HG03521 (cell line): ENCODE measurements around the gene MUC4.
"Not testable (repeated sequence)": the region's sequence is repeated elsewhere in the genome, so short reads cannot be mapped to it uniquely, and the experiment has no call there.

Experiments used
- ATAC-seq: cut with Tn5 transposase; IDR thresholded peaks from one replicate; pipeline ENCODE4 v1.9.1; 2021; ENCODE audit warnings: mild to moderate bottlenecking, moderate library complexity; ENCODE audit not compliant: unreplicated experiment

The MUC4 gene

DNA sequence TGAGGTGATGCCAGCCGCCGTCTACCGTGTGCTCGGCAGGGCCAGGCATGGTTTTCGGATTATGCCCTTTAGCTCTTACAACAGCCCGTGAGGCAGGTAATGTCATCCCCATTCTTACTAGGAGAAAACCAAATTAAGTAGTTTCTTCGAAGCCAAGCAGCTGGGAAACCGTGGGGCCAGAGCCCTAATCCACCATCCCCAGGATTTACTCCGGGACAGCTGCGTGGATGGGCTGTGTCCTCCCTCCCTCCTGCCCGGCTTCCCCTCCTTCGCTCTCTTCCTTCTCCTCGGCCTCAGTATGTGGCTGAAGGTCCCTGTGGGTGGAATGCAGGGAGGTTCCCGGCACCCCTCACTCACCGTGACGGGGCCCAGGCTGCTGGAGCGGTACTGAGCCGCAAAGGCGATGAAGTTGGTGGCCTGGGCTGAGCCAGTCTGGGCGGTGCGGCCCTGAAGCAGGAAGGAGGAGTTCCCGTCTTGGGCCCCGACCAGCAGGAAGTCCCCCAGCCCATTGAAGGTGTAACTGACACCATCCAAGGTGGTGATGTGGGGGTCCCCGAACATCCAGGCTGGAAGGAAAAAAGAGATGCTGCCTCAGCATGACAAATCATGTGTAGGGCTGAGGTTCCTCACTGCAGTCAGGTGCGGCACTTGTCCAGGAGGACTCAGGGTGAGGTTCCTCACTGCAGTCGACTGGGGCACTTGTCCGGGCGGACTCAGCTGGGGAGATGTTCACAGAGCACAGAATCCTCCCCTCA, 48.5 kb downstream of the MUC4 start:
- ATAC-seq: no peak

DNA sequence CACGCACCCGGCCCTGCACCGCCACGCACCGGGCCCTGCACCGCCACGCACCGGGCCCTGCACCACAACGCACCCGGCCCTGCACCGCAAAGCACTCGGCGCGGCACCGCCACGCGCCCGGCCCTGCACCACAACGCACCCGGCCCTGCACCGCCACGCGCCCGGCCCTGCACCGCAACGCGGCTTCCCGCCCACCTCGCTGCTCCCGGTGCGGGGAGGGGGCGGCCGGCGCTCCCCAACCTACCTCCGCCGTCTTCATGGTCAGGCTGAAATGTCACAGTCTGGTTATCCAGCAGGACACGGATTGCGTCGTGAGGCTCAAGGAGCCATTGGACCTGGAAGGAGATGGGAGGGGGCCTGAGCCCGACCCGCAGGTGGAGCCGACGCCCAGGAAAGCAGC, 49.1 kb downstream of the MUC4 start:
- no peak for ATAC-seq

DNA sequence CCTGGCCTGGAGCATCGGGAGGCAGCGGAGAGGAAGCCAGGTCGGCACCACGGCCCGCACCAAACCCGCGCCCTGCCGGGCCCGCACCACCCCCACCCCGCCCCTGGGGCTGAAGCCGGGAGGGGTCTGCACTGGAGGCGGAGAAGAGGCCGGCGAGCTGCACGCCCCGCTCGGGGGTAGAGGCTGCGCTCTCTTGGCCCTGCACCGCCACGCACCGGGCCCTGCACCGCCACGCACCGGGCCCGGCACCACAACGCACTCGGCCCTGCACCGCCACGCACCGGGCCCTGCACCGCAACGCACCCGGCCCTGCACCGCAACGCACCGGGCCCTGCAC, 49.5 kb downstream of the MUC4 start:
- ATAC-seq: no peak

DNA sequence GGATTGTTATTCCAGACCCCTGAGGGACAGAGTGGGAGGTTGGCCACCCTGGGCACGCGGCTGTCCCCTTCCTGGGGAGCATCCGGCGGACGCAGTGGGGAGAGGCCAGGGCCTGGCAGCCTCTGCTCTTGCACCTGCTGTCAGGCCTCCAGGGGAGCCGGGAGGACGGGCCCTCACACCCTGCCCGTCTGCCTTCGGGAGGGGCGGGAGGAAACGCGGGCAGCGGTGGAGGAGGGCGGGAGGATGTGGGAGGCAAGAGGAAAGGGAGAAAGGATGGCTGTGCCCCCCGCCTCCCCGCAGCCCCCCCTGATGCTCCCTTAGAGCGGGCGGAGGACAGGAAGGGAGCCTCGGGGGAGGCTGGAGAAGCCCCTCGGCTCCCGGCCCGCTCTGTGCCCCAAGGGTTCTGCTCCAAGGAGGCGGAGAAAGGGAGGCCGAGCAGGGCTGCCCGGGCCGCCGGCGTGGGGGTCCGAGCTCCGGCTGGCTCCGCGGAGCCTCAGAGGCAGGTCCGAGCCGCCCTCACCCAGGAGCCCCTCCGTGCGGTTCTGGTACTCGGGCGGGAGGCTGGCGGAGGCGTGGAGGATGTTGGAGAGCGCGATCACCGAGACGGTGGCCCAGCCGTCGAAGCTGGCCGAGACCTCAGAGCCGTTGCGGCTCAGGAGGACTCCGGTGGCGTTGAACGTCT, 50.0 kb downstream of the MUC4 start:
- no peak for ATAC-seq

DNA sequence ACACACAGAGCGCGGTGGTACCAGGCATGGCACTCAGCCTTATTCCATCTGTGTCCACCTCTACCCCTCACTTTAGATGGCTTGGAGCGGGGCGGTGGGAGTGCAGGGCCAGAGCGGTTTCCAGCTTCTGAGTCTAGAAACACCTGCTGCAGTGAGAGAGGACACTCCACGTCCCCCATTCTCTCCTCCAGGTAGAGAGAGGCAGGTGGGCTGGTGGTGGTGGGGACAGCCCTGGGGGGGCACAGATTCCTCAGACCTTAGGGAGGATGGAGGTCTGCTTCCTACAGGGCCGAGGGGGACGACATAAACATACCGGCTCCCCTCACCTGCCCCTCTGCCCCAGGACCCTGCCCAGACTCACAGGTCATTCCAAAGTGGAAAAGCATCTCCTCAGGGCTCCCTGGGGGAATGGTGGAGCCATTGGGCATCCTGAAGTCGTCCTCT, 50.6 kb downstream of the MUC4 start:
- no peak for ATAC-seq

DNA sequence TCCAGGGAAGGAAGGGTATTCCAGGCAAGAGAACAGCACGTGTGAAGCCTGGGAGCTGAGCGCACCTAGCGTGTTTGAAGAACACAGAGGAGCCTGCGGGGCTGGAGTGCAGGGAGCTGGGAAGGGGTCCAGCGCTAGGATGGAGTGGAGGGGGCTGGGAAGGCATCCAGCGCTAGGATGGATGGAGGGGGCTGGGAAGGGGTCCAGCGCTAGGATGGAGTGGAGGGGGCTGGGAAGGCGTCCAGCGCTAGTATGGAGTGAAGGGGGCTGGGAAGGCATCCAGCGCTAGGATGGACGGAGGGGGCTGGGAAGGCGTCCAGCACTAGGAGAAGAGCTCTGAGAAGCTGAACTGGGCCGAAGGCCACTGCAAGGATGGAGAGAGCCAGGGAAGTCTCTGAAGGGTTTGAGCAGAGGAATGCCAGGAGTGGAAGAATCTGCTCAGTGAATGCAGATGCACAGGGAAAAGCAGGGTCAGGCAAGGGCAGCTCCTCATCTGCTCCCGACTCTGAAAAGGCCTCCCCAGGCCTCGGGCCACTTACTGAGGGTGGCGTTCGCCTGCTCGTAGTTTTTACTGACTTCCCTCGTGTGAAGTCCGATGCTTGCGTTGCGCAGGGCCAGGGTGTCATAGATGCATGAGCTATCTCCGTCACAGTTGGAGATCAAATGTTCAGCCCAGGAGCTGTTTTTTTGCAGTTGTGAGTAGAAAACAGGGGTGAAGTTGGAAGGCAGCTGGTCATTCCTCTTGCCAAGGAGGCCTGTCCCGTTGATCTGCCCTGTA, 51.2 kb downstream of the MUC4 start:
- ATAC-seq: no peak

DNA sequence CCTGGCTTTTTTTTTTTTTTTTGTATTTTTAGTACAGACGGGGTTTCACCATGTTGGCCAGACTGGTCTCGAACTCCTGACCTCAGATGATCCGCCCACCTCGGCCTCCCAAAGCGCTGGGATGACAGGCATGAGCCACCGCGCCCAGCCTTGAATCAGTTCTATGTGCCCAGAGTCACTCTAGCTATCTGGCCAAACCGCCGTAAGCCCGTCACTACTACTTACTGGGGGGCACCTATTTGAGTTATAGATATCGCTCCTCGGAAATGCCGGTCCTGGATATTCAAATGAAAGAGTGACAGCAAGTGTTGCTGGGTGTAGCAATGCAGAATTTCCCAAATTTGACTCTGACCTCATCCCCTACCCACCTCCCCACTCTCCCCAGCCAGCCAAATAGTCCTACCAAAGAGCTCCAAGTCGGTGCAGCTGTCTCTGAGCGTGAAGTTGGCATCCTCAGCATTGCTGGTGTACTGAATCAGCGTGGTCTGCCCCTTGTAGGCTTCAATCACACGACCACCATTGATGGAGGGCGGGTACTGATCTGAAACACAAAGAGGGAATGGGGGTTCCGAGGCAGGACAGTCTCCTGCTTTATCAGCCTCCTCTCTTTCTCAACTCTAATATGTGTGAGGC, 52.9 kb downstream of the MUC4 start:
- no peak for ATAC-seq

DNA sequence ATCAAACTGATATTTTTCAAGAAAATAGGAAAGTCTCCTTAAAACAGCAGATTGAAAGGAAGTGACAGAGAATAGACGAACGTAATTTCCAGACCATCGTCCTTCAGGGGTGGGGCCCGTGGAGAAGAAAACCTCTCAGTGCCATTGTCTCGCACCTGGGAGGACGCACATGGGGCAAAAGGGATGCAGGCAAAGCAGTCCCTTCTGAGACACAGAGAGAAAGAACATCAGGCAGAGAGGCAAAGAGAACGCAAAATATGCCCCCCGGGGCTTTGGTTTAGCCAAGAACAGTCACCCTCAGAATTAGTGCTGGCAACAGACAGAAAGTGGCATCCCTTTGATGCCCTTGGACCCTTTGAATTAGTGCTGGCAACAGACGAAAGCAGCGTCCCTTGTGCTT, 53.9 kb downstream of the MUC4 start:
- no peak for ATAC-seq

DNA sequence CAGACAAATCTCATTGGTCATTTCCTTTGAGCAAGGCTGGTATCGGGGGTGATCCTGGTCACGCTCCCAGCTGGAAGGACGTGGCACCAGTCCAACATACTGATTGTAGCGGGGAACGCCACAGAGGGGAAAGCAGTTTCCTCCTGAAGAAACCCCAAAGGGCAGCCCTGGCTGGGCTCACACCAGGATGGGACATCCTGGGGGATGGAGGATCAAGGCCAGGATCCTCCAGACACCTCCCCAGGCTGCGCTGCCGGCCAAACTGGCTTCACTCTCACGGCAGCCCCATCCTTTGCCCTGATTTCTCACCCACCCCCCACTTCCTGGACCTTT, 54.3 kb downstream of the MUC4 start:
- ATAC-seq: no peak

DNA sequence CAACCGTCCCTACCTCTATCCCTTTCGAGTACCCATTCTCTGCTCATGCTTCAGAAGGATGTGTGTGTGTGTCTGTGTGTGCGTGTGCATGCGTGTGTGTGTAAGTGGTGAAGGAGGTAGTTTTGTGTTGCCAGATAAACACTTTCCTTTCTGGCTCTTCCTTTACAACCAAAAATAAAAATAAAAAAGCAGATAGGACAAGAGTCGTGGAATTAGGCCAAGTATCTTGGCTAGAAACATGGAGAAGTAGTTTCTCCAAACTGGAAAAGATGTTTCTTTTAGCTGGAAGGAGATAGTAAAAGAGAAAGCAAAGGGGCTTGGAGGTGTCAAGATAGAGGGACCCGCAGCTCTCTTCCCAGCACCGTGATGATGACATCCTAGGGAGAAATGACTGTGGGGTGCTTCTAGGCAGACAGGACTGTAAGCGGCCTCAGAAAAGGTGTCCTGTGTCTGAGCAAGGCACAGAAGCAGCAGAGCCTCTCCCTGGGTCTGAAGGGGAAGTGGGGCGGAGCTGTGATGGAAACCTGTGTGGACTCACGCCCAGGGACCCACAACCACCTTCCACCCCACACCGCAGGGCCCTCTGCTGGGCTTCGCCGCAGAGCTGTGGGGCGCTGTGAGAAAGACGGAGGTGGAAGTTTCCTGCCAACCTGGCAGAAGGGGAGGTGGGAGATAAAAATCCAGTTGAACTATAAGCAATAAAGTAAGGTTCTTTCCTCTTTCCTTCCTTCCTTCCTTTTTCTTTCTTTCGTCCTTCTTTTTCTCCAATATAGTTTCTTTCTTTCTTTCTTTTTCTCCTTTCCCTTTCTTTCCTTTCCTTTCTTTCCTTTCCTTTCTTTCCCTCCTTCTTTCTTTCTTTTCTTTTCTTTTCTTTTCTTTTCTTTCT, 55.7 kb downstream of the MUC4 start:
- no peak for ATAC-seq

DNA sequence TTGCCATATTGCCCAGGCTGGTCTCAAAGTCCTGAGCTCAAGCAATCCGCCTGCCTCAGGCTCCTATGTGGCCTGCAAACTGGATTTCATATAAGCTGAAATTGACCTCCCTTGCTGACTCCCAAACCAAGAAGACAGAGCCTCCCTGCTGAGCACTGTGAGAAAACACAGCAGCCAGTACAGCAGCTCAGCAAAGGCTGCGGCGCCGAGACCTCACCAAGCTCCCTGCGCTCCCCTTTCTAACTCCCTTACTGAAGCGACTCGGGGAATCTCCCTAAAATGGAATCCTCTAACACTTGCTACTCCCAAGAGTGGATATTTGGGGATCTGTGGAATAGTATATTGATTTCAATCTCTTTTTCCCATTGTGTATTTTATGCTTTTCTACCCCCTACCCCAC, 56.3 kb downstream of the MUC4 start:
- ATAC-seq: no peak

DNA sequence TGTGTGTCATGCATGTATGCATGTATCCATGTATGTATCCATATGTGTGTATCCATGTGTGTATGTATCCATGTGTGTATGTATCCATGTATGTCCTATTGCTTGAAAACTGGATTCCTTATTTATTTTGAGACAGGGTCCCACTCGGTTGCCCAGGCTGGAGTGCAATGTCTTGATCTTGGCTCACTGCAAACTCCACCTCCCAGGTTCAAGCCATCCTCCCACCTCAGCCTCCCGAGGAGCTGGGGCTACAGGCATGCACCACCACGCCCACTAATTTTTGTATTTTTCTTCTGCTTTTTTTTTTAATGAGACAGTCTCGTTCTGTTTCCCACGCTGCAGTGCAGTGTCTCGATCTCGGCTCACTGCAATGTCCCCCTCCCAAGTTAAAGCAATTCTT, 56.8 kb downstream of the MUC4 start:
- no peak for ATAC-seq

DNA sequence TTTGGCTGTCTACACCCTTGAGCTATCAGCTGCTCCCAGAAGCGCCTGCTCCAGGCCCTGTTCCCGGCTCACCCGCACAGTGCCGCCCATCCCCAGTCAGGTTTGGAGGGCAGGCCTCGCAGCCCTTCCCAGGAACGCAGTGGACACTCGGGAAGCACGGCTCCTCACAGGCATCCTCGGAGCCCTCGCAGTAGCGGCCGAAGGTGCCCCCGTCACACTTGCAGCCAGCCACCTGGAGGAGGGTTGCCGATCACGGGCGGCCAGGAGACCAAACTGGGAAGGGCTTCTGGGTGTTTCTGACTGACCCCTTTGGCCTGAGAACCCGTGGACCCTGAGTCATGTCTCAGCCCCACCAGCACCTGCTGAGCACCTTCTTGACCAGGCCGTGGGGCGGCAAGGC, 57.6 kb downstream of the MUC4 start:
- no peak for ATAC-seq

DNA sequence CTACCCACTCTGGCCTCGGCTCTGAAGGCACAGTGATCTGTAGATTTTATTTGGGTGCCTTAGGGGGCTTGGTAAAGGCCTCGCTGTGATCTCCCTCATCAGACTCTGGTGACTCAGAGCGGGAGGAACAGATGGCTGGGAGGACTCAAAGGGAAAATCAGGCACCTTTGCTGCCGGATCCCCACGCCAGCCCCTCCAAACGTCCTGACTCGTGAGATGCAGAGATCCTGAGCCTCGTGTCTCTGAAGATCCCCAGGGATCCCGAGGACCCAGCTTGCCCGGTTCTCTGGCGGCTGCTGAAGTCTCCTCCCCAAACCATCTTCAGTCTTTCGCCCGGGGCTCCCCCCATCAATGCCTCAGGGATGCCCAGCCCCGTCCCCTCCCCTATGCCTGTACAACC, 58.1 kb downstream of the MUC4 start:
- ATAC-seq: no peak

DNA sequence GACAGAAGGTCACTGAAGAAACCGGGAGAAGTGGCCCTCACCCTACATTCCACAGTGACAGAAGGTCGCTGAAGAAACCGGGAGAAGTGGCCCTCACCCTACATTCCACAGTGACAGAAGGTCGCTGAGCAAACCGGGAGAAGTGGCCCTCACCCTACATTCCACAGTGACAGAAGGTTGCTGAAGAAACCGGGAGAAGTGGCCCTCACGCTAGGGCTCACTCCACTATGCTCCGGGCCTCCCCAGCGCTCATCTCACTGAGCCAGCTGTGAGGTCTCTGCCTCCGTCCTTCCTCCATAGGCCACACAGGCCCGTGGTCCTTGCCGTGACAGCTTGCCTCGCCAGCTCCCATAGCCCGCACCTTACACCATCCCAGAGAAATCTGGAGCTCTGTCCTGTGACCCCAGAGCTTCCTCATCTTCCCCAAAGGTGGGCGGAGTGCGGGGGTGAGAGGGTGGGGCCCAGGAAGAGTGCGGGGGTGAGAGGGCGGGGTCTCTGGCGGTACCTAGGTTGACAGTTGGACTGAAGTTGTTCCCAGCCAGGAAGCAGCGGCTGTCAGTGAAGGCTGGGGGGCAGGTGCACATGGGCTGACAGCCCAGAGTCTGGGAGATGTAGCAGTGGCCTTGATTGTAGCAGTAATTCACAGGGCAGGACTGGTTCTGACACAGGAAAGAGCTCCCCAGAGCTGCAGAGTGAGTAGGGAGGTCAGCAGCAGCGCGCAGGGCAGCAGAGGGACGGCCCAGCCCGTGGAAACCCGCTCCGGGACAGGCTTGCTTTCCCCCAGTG, 59.0 kb downstream of the MUC4 start:
- ATAC-seq: no peak

DNA sequence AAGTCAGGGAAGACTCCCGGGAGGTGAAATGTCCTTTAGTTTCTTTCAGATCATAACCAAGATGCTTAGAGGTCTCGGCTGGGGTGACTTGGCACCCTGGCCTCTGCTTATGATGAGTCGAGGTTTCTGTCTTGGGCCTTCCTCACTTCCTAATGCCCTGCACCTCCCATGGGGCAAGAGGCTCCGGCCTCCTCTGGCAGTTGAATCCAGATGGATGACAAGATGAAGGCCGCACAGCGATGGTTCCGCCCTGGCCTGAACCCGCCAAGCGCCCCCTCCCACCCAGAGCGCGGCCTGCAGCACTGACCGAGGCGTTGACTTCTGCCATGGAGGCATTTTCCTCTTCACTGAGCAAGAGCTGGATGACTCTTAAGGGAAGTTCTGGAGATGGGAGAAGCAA, 59.7 kb downstream of the MUC4 start:
- no peak for ATAC-seq

DNA sequence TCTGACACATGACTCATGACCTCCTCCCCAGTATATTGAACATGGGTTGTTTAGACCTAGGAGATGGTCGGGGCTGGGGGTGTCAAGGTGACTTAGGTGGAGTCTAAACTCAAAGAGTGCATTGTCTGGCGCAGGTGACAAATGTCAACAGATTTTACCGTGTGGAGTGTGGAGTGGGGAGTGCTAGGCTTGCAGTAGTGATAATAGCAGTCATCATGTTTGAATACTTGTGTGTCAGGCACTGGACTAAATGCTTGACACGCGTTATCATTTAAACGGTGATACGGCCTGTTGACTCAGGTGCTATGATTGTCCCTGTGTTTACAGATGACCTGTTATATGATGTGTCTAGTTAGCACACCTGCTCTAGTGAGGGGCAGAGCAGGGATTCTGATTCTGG, 60.2 kb downstream of the MUC4 start:
- ATAC-seq: no peak

DNA sequence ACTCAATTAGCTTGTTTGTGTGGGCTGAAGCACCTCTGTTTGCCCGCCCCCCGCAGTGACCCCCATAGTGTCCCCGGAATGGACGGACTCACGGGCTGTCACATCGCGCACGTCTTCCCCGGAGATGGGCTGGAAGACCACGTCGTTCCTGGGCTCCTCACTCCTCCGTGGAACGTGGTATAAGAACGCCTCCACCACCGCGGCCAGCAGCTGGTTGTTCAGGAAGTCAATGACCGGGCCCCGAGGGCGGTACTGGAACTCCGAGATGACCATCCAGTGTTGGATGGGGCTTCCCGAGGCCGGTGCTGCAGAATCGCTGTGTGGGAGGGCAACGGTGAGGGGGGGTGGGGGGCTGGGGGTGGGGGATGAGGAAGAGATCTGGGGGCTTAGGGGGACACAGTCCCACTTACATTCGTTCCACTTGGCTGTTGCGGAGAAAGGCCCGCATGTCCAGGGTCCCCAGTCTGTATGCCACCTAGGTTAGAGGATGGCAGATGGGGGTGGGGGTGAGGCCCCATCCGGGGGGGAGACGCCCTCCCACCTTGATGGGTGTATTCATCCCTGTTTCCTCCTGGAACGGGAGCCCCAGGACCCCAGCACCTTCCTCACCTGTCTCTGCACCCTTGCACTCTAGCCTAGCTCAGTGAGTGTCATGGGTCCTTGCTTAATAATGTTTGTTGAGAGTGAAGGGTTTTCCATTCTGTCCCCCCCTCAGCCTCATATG, 60.8 kb downstream of the MUC4 start:
- no peak for ATAC-seq

DNA sequence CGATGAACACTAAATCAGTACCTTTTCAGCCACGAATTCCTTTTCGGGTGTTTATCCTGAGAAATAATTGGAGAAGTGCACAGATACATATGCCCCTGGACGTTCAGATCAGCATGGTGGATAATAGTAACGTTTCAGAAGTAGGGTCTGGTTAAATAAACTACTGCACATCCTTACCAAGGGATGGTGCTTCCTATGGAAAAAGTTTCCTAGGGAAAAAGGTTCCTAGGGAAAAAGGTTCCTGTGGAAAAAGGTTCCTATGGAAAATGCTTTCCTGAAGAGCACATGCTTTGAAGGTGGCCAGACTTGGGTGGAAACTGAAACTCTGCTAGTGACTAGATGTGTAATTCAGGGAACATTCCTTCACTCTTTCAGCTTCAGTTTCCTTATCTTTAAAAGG, 62.6 kb downstream of the MUC4 start:
- not testable (repeated sequence) for ATAC-seq
